Sigmoid colon (tissue), 4 donors: ENCODE data around the gene DIP2C.
"Not testable (repeated sequence)": the region's sequence is repeated elsewhere in the genome, so short reads cannot be mapped to it uniquely, and the experiment has no call there.

Experiments
- POLR2AphosphoS5 ChIP-seq, 4 donors: sonication (generic); formaldehyde crosslinking; IDR thresholded peaks; one replicate each; pipeline ENCODE4 v1.6.1; 2017; ENCODE audit warnings: antibody characterized with exemption in 4 of 4
- TF ChIP-seq, protein P1 (sequence below), 4 experiments: fragments of 450-650 bp in 3 of 4; fragments of 200-600 bp in 1 of 4; IDR thresholded peaks; one replicate each; pipeline ENCODE4 v1.5.1; 2016 to 2019; ENCODE audit warnings: antibody characterized with exemption in 4 of 4, mild to moderate bottlenecking in 3 of 4, moderate library complexity in 2 of 4

DNA sequence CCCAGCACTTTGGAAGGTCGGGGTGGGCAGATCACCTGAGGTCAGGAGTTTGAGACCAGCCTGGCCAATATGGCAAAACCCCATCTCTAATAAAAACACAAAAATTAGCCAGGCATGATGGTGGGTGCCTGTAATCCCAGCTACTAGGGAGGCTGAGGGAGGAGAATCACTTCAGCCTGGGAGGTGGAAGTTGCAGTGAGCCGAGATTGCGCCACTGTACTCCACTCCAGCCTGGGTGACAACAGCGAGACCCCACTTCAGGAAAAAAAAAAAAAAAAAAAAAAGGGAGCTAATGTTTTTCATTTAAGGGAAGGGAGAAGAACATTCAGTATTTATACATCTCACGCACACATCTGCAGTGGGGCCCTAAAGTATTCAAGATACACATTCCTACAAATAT is 176.8 kb downstream of the DIP2C start:
- TF ChIP-seq, protein P1, sequence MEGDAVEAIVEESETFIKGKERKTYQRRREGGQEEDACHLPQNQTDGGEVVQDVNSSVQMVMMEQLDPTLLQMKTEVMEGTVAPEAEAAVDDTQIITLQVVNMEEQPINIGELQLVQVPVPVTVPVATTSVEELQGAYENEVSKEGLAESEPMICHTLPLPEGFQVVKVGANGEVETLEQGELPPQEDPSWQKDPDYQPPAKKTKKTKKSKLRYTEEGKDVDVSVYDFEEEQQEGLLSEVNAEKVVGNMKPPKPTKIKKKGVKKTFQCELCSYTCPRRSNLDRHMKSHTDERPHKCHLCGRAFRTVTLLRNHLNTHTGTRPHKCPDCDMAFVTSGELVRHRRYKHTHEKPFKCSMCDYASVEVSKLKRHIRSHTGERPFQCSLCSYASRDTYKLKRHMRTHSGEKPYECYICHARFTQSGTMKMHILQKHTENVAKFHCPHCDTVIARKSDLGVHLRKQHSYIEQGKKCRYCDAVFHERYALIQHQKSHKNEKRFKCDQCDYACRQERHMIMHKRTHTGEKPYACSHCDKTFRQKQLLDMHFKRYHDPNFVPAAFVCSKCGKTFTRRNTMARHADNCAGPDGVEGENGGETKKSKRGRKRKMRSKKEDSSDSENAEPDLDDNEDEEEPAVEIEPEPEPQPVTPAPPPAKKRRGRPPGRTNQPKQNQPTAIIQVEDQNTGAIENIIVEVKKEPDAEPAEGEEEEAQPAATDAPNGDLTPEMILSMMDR (IDR thresholded peaks at IDR 0.05): not testable (repeated sequence)
- not testable (repeated sequence) for TF ChIP-seq POLR2AphosphoS5 (IDR thresholded peaks at IDR 0.05)
